Sigmoid colon (tissue), 3 donors: ENCODE measurements around the gene NAAA.

Source experiments
- CTCF ChIP-seq, 4 experiments: fragments of 450-650 bp in 3 of 4; fragments of 200-600 bp in 1 of 4; IDR thresholded peaks; one replicate each; pipeline ENCODE4 v1.5.1; 2016 to 2019; ENCODE audit warnings: antibody characterized with exemption in 4 of 4, mild to moderate bottlenecking in 3 of 4, moderate library complexity in 2 of 4
- POLR2A ChIP-seq, 2 donors: fragments of 450-650 bp; IDR thresholded peaks; one replicate each; pipeline ENCODE4 v1.6.1; 2016; ENCODE audit warnings: antibody characterized with exemption in 2 of 2, mild to moderate bottlenecking in 2 of 2, moderate library complexity in 2 of 2

- no peak for TF ChIP-seq CTCF (IDR thresholded peaks at IDR 0.05)
- no peak for TF ChIP-seq POLR2A (IDR thresholded peaks at IDR 0.05)
These were observed 42.3 kb downstream of the NAAA start for GRCh38 chr4:75898536-75898935.
